GM19468 (cell line): ENCODE data around the gene DMKN.

ENCODE experiments used
- ATAC-seq: cut with Tn5 transposase; IDR thresholded peaks from one replicate; pipeline ENCODE4 v1.9.1; 2021; ENCODE audit warnings: mild to moderate bottlenecking, moderate library complexity, moderate number of reproducible peaks; ENCODE audit not compliant: unreplicated experiment; ENCODE audit errors: extremely low read depth

The DMKN gene

GRCh38 chr19:35549879-35550523 is 36.6 kb upstream of the DMKN start:
- no peak for ATAC-seq

GRCh38 chr19:35549174-35549788 is 35.8 kb upstream of the DMKN start:
- ATAC-seq, result no peak

GRCh38 chr19:35546532-35546931 is 33.1 kb upstream of the DMKN start:
- ATAC-seq, result no peak

GRCh38 chr19:35545855-35546381 is 32.5 kb upstream of the DMKN start:
- no peak for ATAC-seq

DNA sequence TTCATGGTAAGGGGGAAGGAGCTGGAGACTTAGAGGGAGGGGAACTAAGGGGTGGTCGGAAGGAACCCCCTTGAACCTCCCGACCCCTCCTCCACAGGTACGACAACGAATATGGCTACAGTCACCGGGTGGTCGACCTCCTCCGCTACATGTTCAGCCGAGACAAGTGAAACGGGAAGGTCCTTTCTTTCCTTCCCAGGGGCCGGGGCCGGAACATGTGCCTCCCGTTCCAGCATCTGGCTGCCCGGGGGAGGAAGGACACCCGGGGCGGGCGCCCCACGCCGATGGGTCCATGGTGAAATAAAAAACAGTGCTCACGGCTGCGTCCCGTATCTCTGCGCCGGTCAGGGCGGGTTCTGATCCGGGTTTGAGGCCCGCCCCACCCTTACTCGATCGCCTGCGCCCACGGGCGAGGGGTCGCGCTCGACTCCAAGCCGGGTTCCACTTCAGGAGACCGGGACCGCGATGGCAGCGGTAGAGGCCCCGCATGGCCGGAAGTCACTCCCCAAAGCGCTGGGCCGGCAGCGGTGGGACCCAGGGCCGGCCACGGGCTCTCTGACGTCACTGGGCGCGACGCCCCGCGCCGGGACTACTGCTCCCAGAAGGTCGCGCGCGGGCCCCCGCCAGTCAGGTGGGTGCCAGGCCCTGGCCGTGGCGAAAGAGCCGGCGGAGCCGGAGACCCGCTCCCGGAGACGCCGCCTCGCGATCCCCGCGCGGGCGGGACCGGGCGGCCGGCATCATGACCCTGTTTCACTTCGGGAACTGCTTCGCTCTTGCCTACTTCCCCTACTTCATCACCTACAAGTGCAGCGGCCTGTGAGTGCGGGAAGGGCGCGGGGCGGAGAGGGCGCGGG is 31.8 kb upstream of the DMKN start, which contains the start of gene TMEM147:
Gene TMEM147, plus strand, starts transcription at position 626 of the 854 bp plus-strand sequence. Its CDS starts 114 bp downstream, at position 740.
- ATAC-seq, result peak; percentile 52

GRCh38 chr19:35544110-35544802 is 30.8 kb upstream of the DMKN start:
- no peak for ATAC-seq

DNA sequence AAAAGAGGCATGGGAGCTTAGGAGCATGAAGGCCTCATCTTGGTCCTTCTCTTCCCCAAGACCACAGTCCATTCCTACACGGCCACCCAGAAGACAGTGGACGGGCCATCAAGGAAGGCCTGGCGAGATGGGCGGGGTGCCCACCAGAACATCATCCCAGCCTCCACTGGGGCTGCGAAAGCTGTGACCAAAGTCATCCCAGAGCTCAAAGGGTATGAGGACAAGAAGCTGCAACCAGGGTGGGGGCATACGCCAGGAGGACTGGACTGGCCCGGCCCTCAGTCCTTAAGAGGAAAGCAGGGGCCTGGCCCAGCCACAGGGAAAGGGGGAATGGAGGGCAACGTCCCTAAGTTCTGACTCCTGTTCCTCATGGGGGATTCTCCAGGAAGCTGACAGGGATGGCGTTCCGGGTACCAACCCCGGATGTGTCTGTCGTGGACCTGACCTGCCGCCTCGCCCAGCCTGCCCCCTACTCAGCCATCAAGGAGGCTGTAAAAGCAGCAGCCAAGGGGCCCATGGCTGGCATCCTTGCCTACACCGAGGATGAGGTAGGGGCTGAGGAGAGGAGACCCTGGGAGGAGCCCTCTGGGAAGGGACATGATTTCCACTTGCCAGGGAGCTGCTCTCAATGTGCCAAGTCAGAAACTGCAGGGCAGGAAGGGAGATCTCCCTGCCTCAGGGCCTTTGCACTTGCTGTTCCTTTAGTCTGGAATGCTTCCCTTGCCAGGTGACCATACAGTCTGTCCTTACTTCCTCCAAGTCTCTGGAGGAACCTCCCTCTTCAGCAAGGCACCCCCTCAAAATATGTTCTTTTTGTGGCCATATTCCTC is 30.0 kb upstream of the DMKN start:
- ATAC-seq, result no peak

GRCh38 chr19:35542209-35542608 is 28.8 kb upstream of the DMKN start:
- no peak for ATAC-seq

DNA sequence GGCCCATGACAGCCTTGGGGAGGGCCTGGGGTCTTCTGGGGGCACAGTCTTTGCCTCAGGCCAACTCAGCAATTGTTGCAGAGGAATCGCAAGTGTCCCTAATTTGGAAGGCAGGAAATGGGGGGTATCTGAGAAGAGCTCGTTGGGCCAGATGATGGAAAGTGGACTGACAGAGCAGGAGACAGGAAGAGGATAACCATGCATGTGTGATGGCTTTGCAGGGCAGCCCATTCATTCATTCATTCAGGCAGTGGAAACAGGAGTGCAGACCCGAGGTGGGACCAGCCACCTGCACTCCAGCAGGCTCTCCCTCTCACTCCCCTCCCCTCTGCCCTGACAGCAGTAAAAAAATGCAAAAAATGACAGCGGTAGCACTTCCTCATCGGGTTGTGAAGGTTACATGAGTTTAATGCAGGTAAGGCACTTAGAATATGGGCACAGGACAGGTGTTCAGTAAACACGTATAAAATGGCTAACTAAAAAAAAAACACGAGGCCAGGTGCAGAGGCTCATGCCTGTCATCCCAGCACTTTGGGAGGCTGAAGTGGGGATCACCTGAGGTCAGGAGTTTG is 27.0 kb upstream of the DMKN start:
- ATAC-seq, result no peak

DNA sequence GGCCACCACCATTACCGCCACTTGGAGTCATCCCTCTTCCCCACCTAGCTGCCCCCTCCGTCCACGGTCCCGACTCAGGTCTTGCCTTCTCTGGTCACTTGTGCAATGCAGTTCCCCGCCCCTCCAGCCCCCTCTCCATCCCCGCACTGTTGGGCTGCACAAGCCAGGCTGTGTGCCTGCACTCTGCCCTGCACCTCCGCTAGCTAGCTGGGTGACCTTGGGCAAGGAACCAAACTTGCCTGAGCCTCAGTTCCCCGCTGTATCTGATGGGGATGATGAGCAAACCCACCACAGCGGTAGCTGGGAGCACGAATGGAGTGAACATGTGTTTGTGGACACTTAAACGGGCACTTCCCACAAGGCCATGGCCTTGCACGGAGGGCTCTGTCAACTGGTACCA is 26.4 kb upstream of the DMKN start:
- no peak for ATAC-seq

DNA sequence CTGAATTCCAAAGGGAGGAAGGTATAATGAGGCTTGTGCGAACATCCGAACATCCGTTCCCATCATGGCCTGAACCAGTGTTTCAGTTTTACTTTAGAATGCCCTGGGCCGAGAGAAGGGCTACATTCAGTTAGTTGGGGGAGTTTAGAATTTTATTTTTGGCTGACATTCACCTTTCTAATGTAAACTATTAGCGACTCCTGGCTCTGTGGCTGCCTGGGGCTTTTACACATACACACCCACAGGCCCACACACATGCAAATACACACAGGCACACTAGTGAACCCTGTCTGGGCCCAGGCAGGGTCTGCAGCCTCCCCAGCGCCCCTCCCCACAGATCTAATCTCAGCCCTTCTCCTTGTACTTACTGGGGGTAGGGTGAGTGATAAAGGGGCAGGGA is 25.9 kb upstream of the DMKN start:
- no peak for ATAC-seq

DNA sequence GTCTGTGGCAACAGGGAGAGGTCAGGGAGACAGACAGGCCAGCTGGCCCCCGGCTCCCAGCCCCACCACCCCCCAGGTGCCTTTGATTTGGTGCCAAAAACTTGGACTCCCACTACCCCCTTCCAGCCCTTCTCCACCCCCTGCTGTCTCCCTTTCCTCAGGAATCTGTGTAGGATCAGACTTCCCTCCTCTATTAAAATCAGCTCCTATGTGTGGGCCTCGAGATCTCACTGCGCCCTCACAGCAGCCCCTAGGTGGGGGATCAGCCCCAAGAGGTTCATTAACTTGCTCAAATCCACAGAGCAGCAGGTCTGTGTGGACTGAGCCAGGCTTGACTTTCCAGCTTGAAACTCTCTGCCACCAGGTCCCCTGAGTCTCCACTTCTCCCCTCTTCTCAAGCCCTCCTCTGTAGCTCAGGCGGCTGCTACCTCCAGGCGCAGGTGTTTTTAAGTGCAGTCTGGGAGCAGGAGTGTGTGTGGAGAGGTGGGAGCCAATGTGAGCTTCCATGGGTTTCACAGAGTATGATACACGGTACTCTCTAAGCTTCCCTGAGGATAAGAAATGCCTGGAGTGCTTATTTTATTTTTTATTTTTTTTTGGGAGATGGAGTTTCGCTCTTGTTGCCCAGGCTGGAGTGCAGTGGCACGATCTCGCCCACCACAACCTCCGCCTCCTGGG is 21.5 kb upstream of the DMKN start:
- no peak for ATAC-seq

- no peak for ATAC-seq
Observed at GRCh38 chr19:35533822-35534392, 20.5 kb upstream of the DMKN start.

- no peak for ATAC-seq
Observed at GRCh38 chr19:35533201-35533821, 19.9 kb upstream of the DMKN start, which contains the start of gene GAPDHS. TSS of gene GAPDHS (plus strand) at chr19:35533456. CDS start at chr19:35533528, 72 bp downstream.

GRCh38 chr19:35531291-35531690 is 17.8 kb upstream of the DMKN start:
- no peak for ATAC-seq

DNA sequence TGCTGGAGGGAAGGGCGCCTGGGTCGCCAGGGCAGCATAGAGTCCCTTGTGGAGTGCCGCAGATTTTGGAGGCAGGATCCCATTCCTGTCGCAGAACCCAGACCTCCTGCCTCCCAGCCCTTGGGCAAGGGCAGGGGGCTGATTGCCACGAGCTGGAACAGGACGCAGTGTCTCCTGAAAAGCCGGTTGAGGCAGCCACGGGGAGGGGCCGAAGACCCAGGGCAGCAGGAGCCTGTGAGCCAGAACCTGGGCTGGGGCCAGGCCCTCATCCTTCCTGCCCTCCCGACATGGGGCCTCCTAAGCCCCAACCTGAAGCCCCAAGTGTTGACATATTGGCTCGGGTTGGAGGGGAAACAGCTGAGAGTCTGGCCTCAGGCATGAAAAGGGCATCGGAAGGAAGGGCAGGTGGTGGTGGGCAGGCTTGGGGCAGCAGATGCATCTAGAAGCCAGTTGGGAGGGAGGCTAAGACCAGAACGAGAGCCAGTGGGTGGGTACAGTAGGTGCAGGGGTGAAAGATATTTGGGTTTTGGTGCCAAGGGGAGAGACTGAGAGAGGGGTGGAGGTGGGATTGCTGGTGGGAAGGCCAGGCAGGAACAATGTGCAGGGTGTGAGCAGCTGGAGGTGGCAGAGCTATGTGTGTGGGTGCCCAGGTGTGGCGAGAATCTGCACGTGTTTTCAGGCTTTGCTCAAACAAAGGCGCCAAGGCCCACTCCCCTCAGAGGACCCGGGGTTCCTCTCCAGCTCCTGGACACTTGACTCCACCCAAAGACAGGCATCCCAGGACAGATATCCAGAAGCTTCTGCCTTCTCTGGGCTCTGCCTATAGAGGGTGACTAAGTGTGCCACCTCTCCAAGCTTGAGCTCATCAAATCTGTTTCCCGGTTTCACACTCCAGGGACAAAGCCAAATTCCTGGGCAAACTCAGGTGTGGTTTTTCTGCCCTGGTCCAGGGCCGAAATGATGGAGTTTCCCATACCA is 16.1 kb upstream of the DMKN start:
- no peak for ATAC-seq
